ENCODE results near the gene TRIM23.
A peak's percentile ranks its signal among the peaks of the same experiment; 100 is the strongest.

GRCh38 chr5:65624571-65625555 is 730 bp upstream of the TRIM23 start, which contains the start of the genes SHLD3 and TRAPPC13:
- no peak for TF ChIP-seq NPAS2 (CRISPR knock-in tag; IDR thresholded peaks at IDR 0.05; ENCODE audit: borderline replicate concordance)
- TF ChIP-seq POLR2A (IDR thresholded peaks at IDR 0.05; ENCODE audit: low read length) = peak; percentile 37; the same call in 1 of the 2 replicates
- no peak; the same call in 1 of the 2 replicates for TF ChIP-seq MAX (IDR thresholded peaks at IDR 0.05)
- TF ChIP-seq CTCF (IDR thresholded peaks at IDR 0.05) = no peak
- TF ChIP-seq TP53 (CRISPR knock-in tag; IDR thresholded peaks at IDR 0.05) = no peak
- TF ChIP-seq CHD2 (IDR thresholded peaks at IDR 0.05; ENCODE audit: low read length, partially characterized antibody) = peak; percentile 23
- peak; percentile 78 to 92 for TF ChIP-seq JUN (IDR thresholded peaks at IDR 0.05)
- no peak for TF ChIP-seq RAD21 (conservative IDR thresholded peaks at IDR 0.05 in 1 of 2, IDR thresholded peaks at IDR 0.05 in 1 of 2)
- no peak for TF ChIP-seq ELK1 (IDR thresholded peaks at IDR 0.05; ENCODE audit: low read depth, low read length)
- TF ChIP-seq EP300 (IDR thresholded peaks at IDR 0.05) = no peak
- no peak for TF ChIP-seq MAZ (IDR thresholded peaks at IDR 0.05; ENCODE audit: borderline replicate concordance, low read depth, low read length)
- TF ChIP-seq HMGXB4 (CRISPR knock-in tag; IDR thresholded peaks at IDR 0.05; ENCODE audit: borderline replicate concordance) = no peak
- no peak for TF ChIP-seq CBX2 (IDR thresholded peaks at IDR 0.05; ENCODE audit: borderline replicate concordance, low read depth)
- no peak for TF ChIP-seq FOSL2 (IDR thresholded peaks at IDR 0.05)
- TF ChIP-seq FOSL2 (CRISPR knock-in tag; IDR thresholded peaks at IDR 0.05) = peak; percentile 7; the same call in 1 of the 2 replicates
